Muscle layer of duodenum (tissue), 2 donors: Measurements from ENCODE around the gene HINT2.
A peak's percentile ranks its signal among the peaks of the same experiment; 100 is the strongest.

Experiments used
- H3K27ac ChIP-seq: one replicate; pipeline ENCODE4 v1.7.0; 2013; ENCODE audit warnings: mild to moderate bottlenecking, low read length
- H3K27me3 ChIP-seq: one replicate; pipeline ENCODE4 v1.7.0; 2013; ENCODE audit warnings: low read depth, mild to moderate bottlenecking, control low read depth, low read length
- H3K36me3 ChIP-seq, 2 donors: one replicate each; pipeline ENCODE4 v1.7.0; 2013; ENCODE audit warnings: low read length in 2 of 2, control low read depth in 1 of 2, mild to moderate bottlenecking in 1 of 2; ENCODE audit not compliant: insufficient read depth in 2 of 2, control insufficient read depth in 1 of 2
- H3K4me1 ChIP-seq, 2 donors: one replicate each; pipeline ENCODE4 v1.7.0; 2013; ENCODE audit warnings: low read length in 2 of 2, mild to moderate bottlenecking in 2 of 2, control low read depth in 1 of 2, moderate library complexity in 1 of 2; ENCODE audit not compliant: insufficient read depth in 2 of 2, control insufficient read depth in 1 of 2
- H3K4me3 ChIP-seq, 2 donors: one replicate each; pipeline ENCODE4 v1.7.0; 2013; ENCODE audit warnings: low read length in 2 of 2, low read depth in 1 of 2, mild to moderate bottlenecking in 1 of 2
- H3K9me3 ChIP-seq, 2 donors: one replicate each; pipeline ENCODE4 v1.7.0; 2013; ENCODE audit warnings: low read length in 2 of 2, control low read depth in 1 of 2, mild to moderate bottlenecking in 1 of 2; ENCODE audit not compliant: control insufficient read depth in 1 of 2
- donor health status: healthy.

Gene HINT2

GRCh38 chr9:35791297-35791921, 23.4 kb downstream of the HINT2 start, which contains the start of gene NPR2:
TSS of gene NPR2 (plus strand) at chr9:35791591. CDS start at chr9:35792409, 818 bp downstream.
- Histone ChIP-seq H3K4me3 (peak within 1 kb of the TSS in 1 of 2 donors; percentile 56), H3K9me3 (no peaks in the 10 kb centered on the region), H3K27ac (peak within 1 kb of the TSS; percentile 11), H3K27me3 (no peaks in the 10 kb centered on the region), H3K4me1 (peaks cover 0 to 31% of the 10 kb centered on the region in 2 donors), H3K36me3 (no peaks in the 10 kb centered on the region)

GRCh38 chr9:35790385-35791296, 24.2 kb downstream of the HINT2 start:
- Histone ChIP-seq H3K9me3 (no peaks in the 10 kb centered on the region), H3K27me3 (no peaks in the 10 kb centered on the region), H3K36me3 (no peaks in the 10 kb centered on the region), H3K4me3 (peak overlapping the region in 1 of 2 donors; percentile 38), H3K27ac (peak overlapping the region; percentile 11), H3K4me1 (peaks cover 0 to 31% of the 10 kb centered on the region in 2 donors)

- H3K4me1 ChIP-seq, result peaks cover 0 to 29% of the 10 kb centered on the region in 2 donors
- no peak overlapping the region for H3K27ac ChIP-seq
- H3K27me3 ChIP-seq, result no peaks in the 10 kb centered on the region
- H3K4me3 ChIP-seq, result no peak overlapping the region
- H3K9me3 ChIP-seq, result no peaks in the 10 kb centered on the region
- H3K36me3 ChIP-seq, result no peaks in the 10 kb centered on the region
Observed at GRCh38 chr9:35790025-35790384, 24.8 kb downstream of the HINT2 start.

- H3K9me3 ChIP-seq, result no peaks in the 10 kb centered on the region
- no peak overlapping the region for H3K27ac ChIP-seq
- H3K36me3 ChIP-seq, result no peaks in the 10 kb centered on the region
- no peak overlapping the region for H3K4me3 ChIP-seq
- H3K27me3 ChIP-seq, result no peaks in the 10 kb centered on the region
- H3K4me1 ChIP-seq, result peaks cover 0 to 26% of the 10 kb centered on the region in 2 donors
Observed at GRCh38 chr9:35789541-35789940, 25.3 kb downstream of the HINT2 start.

GRCh38 chr9:35783418-35783817, 31.4 kb downstream of the HINT2 start:
- Histone ChIP-seq H3K27ac (no peak overlapping the region), H3K4me1 (no peaks in the 10 kb centered on the region), H3K9me3 (no peaks in the 10 kb centered on the region), H3K36me3 (no peaks in the 10 kb centered on the region), H3K27me3 (no peaks in the 10 kb centered on the region), H3K4me3 (no peak overlapping the region)

- Histone ChIP-seq H3K4me1 (no peaks in the 10 kb centered on the region), H3K27me3 (no peaks in the 10 kb centered on the region), H3K9me3 (no peaks in the 10 kb centered on the region), H3K4me3 (no peak overlapping the region), H3K27ac (no peak overlapping the region), H3K36me3 (no peaks in the 10 kb centered on the region)
Observed at GRCh38 chr9:35781066-35781465, 33.8 kb downstream of the HINT2 start.

- H3K4me3 ChIP-seq, result no peak overlapping the region
- H3K27me3 ChIP-seq, result no peaks in the 10 kb centered on the region
- H3K36me3 ChIP-seq, result no peaks in the 10 kb centered on the region
- no peak overlapping the region for H3K27ac ChIP-seq
- H3K4me1 ChIP-seq, result no peaks in the 10 kb centered on the region
- H3K9me3 ChIP-seq, result no peaks in the 10 kb centered on the region
Observed at GRCh38 chr9:35778496-35778895, 36.3 kb downstream of the HINT2 start.

- Histone ChIP-seq H3K9me3 (no peaks in the 10 kb centered on the region), H3K27me3 (no peaks in the 10 kb centered on the region), H3K36me3 (no peaks in the 10 kb centered on the region), H3K27ac (no peak overlapping the region), H3K4me3 (no peak overlapping the region), H3K4me1 (peaks cover 8 to 11% of the 10 kb centered on the region in 2 donors)
Observed at GRCh38 chr9:35776018-35776417, 38.8 kb downstream of the HINT2 start.

- H3K4me1 ChIP-seq, result peaks cover 14 to 20% of the 10 kb centered on the region in 2 donors
- no peaks in the 10 kb centered on the region for H3K27me3 ChIP-seq
- no peak overlapping the region for H3K27ac ChIP-seq
- no peak overlapping the region for H3K4me3 ChIP-seq
- H3K36me3 ChIP-seq, result no peaks in the 10 kb centered on the region
- no peaks in the 10 kb centered on the region for H3K9me3 ChIP-seq
Observed at GRCh38 chr9:35774907-35775635, 39.8 kb downstream of the HINT2 start.

- Histone ChIP-seq H3K27me3 (no peaks in the 10 kb centered on the region), H3K4me1 (peaks cover 14 to 20% of the 10 kb centered on the region in 2 donors), H3K36me3 (no peaks in the 10 kb centered on the region), H3K9me3 (no peaks in the 10 kb centered on the region), H3K27ac (no peak overlapping the region), H3K4me3 (no peak overlapping the region)
Observed at GRCh38 chr9:35771943-35772342, 42.9 kb downstream of the HINT2 start.

- Histone ChIP-seq H3K36me3 (no peaks in the 10 kb centered on the region), H3K27me3 (no peaks in the 10 kb centered on the region), H3K4me1 (peaks cover 14 to 20% of the 10 kb centered on the region in 2 donors), H3K9me3 (no peaks in the 10 kb centered on the region), H3K27ac (peak overlapping the region; percentile 21), H3K4me3 (no peak overlapping the region)
Observed at GRCh38 chr9:35771534-35771933, 43.3 kb downstream of the HINT2 start.
